Ovary (tissue), 9 donors: ENCODE measurements around the gene C6orf163. TPM values are rescaled to one million over a fixed set of nuclear protein-coding genes. Genes with fewer than 3 reads are reported as not detected.

ENCODE experiments used
- DNase-seq, 5 donors: peaks; one replicate each; pipeline ENCODE4 v3.0.0-alpha.2; 2019 to 2020
- H3K27ac ChIP-seq, 2 donors: fragments of 200-600 bp; one replicate each; pipeline versions ENCODE4 v1.5.1 to v1.8.0; 2019 to 2022
- H3K27me3 ChIP-seq: fragments of 200-600 bp; one replicate; pipeline ENCODE4 v1.8.0; 2022
- H3K36me3 ChIP-seq: fragments of 200-600 bp; sonication (generic); one replicate; pipeline ENCODE4 v1.5.1; 2019
- H3K4me1 ChIP-seq: one replicate; pipeline ENCODE4 v1.8.1; 2013; ENCODE audit warnings: mild to moderate bottlenecking, moderate library complexity; ENCODE audit not compliant: insufficient read depth
- H3K4me3 ChIP-seq: fragments of 200-600 bp; sonication (generic); one replicate; pipeline ENCODE4 v1.5.1; 2017
- H3K9me3 ChIP-seq, 2 donors: fragments of 200-600 bp in 1 of 2; sonication (generic) in 1 of 2; one replicate each; pipeline versions ENCODE4 v1.5.1 to v1.8.1; 2013 to 2019; ENCODE audit warnings: mild to moderate bottlenecking in 1 of 2, moderate library complexity in 1 of 2
- EP300 ChIP-seq: sonication (generic); formaldehyde crosslinking; IDR thresholded peaks from one replicate; pipeline ENCODE4 v1.6.1; 2017; ENCODE audit warnings: antibody characterized with exemption
- POLR2A ChIP-seq: fragments of 450-650 bp; IDR thresholded peaks from one replicate; pipeline ENCODE4 v1.6.1; 2017; ENCODE audit warnings: antibody characterized with exemption, mild to moderate bottlenecking, moderate library complexity
- WGBS, 3 donors: extraction: QIAGEN DNeasy Blood & Tissue Kit in 1 of 3; methylation state at CpG; one replicate each; pipeline versions ENCODE4 v1.1.5 to v1.1.7; 2013 to 2017; 5-methylcytosine and 5-hydroxymethylcytosine counted together
- intact Hi-C, 4 donors: fragments of 100-400 bp; cut with DNase I; formaldehyde crosslinking; loops; one replicate each; pipeline versions ENCODE4 v1.11.0 to v1.15.1; 2022 to 2023
- polyA plus RNA-seq, 2 donors: library from polyadenylated mRNA; stranded (reverse); fragments of 200-250 nt in 1 of 2; fragments of 350-450 nt in 1 of 2; fragmentation: Illumina TruSeq in 1 of 2; extraction: RNeasy Lipid Tissue Mini Kit (QIAGEN cat#74804) in 1 of 2; gene quantifications; one replicate each; pipeline ENCODE4 v1.2.3, GENCODE V29; 2013 to 2014
- total RNA-seq, 7 donors: library from RNA; depleted of rRNA in 2 of 7; stranded (reverse); fragments of >200 nt in 2 of 7; fragmentation: NEBNext Ultra II Directional in 3 of 7; extraction: Animal tissue kit (Norgen Biotek cat#: 25700) in 3 of 7; gene quantifications; one replicate each; pipeline versions ENCODE4 v1.1.0 to v1.2.4, GENCODE V29; 2016 to 2023
- TF ChIP-seq, protein P1 (sequence below), 3 donors: fragments of 450-650 bp in 2 of 3; fragments of 200-600 bp in 1 of 3; IDR thresholded peaks; one replicate each; pipeline versions ENCODE4 v1.5.1 to v1.8.0; 2016 to 2022; ENCODE audit warnings: antibody characterized with exemption in 3 of 3, mild to moderate bottlenecking in 1 of 3
- donor health status: DM: no; HTN: no; CAD: no; lungs with moderate emphysema.
- donor health status: DM: no; HTN: no; CAD: no.
- donor health status: Bipolar disorder and iron deficiency.
- donor health status: DM: yes; HTN: yes; CAD: no.
- donor health status: DM: no; HTN: no; CAD: no.
- donor health status: DM: yes; HTN: yes; CAD: no.

C6orf163 gene
- total and polyA plus RNA-seq, 9 donors, result 1.3 to 4.1 (median 2.8) TPM

DNA sequence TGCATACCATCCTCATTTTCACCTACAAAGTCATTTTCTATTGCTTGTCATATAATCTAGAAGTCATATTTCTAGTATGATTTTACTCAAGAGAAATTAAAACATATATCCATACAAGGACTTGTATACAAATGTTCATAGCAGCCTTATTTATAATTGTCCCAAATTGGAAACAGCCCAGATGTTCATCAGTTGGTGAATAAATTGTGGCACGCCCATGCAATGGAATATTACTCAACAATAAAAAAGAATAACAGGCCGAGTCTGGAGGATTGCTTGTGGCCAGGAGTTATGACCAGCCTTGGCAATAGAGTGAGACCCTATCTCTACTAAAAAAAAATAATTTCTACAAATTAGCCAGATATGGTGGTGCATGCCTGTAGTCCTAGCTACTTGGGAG is 28.8 kb downstream of the C6orf163 start:
- Histone ChIP-seq H3K4me3 (no peak overlapping the region), H3K27me3 (no peaks in the 10 kb centered on the region), H3K4me1 (no peaks in the 10 kb centered on the region), H3K9me3 (no peaks in the 10 kb centered on the region), H3K27ac (no peak overlapping the region), H3K36me3 (no peaks in the 10 kb centered on the region)
- intact Hi-C loops, result loop anchor here in 1 of 4 donors (5.0 kb wide), 1 partner anchor 96 kb away; no protein-coding TSS in a partner anchor
- DNase-seq, result no peak
- TF ChIP-seq EP300 (no peak), POLR2A (no peak)
- TF ChIP-seq, protein P1, sequence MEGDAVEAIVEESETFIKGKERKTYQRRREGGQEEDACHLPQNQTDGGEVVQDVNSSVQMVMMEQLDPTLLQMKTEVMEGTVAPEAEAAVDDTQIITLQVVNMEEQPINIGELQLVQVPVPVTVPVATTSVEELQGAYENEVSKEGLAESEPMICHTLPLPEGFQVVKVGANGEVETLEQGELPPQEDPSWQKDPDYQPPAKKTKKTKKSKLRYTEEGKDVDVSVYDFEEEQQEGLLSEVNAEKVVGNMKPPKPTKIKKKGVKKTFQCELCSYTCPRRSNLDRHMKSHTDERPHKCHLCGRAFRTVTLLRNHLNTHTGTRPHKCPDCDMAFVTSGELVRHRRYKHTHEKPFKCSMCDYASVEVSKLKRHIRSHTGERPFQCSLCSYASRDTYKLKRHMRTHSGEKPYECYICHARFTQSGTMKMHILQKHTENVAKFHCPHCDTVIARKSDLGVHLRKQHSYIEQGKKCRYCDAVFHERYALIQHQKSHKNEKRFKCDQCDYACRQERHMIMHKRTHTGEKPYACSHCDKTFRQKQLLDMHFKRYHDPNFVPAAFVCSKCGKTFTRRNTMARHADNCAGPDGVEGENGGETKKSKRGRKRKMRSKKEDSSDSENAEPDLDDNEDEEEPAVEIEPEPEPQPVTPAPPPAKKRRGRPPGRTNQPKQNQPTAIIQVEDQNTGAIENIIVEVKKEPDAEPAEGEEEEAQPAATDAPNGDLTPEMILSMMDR (IDR thresholded peaks at IDR 0.05), result no peak
- WGBS, 3 donors, result 95 to 97% (median 97%) methylated on average over 2 of the region's 2 CpGs

DNA sequence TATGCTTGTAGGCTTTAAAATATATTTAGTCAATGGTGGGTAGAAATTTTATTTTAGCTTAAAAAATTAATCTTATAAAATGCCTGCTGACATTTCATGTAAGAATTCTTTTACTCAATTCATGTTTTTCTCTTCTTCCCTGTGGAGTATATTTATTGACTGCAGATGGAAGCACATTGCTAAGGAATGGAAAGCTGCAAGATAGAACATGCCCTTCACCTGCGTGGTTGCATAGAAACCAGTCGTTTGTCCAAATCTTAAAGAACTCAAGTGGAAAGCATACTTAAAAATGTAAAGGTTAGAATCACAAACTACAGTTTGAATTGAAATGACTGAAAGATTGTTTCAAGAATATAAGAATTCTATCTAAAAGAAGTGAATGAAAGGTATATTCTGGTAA is 30.7 kb downstream of the C6orf163 start:
- no peaks in the 10 kb centered on the region for H3K36me3 ChIP-seq
- intact Hi-C loops, result no loop called here
- H3K4me3 ChIP-seq, result no peak overlapping the region
- H3K9me3 ChIP-seq, result no peaks in the 10 kb centered on the region
- H3K27ac ChIP-seq, result no peak overlapping the region
- H3K4me1 ChIP-seq, result no peaks in the 10 kb centered on the region
- DNase-seq, result no peak
- TF ChIP-seq, protein P1 (IDR thresholded peaks at IDR 0.05), result no peak
- TF ChIP-seq POLR2A, result no peak
- no peak for TF ChIP-seq EP300
- WGBS, 3 donors, result 88 to 94% (median 92%) methylated on average over 2 of the region's 2 CpGs
- H3K27me3 ChIP-seq, result no peaks in the 10 kb centered on the region

DNA sequence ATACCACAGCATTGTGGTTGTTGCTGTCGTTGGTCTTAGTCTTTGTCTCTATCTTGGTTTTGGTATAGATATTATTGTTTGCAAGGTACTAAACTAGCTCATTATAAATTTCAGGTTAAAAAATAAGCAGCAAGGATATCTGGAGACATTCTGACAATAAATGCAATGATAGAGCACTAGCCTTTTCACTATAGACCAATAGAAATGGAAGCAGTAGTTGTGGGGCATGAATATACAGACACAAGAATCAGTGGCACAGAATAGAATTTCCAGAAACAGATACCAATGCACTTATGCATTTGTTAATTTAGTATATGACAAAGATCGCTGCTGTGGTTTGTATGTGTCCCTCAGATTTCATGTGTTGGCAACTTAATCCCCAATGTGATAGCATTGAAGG is 32.0 kb downstream of the C6orf163 start:
- TF ChIP-seq, protein P1 (IDR thresholded peaks at IDR 0.05), result no peak
- TF ChIP-seq POLR2A (no peak), EP300 (no peak)
- Histone ChIP-seq H3K4me1 (no peaks in the 10 kb centered on the region), H3K9me3 (no peaks in the 10 kb centered on the region), H3K4me3 (no peak overlapping the region), H3K27me3 (no peaks in the 10 kb centered on the region), H3K27ac (no peak overlapping the region), H3K36me3 (no peaks in the 10 kb centered on the region)
- intact Hi-C loops, result no loop called here
- WGBS, 3 donors, result 93 to 98% (median 95%) methylated on average over 2 of the region's 2 CpGs
- DNase-seq, result no peak

DNA sequence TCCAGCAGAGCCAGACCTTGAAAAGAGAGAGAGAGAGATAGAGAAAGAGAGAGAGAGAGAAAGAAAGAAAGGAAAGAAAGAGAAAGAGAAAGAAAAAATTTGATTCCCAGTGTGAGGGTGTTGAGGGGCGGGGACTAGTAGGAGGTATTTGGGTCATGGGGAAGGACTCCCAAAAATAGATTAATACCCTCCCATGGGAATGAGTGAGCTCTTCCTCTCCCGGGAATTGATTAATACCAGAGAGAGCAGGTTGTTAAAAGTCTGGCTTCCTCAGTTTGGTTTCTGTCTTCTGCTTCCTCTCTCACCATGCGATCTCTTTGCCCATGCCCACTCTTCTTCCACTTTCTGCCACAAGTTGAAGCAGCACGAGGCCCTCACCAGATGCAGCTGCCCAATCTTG is 34.3 kb downstream of the C6orf163 start:
- no peak for TF ChIP-seq EP300
- TF ChIP-seq POLR2A, result no peak
- TF ChIP-seq, protein P1 (IDR thresholded peaks at IDR 0.05), result no peak
- H3K36me3 ChIP-seq, result no peaks in the 10 kb centered on the region
- DNase-seq, result no peak
- no peak overlapping the region for H3K27ac ChIP-seq
- H3K4me3 ChIP-seq, result no peak overlapping the region
- intact Hi-C loops, result no loop called here
- H3K27me3 ChIP-seq, result no peaks in the 10 kb centered on the region
- H3K4me1 ChIP-seq, result no peaks in the 10 kb centered on the region
- no peaks in the 10 kb centered on the region for H3K9me3 ChIP-seq
- 81 to 87% (median 84%) methylated on average over 4 of the region's 4 CpGs for WGBS, 3 donors
